ENCODE data around the gene TSPAN31.

GRCh38 chr12:57729321-57729844 is 15.5 kb upstream of the TSPAN31 start:
- TF ChIP-seq CTCF (conservative IDR thresholded peaks at IDR 0.05; ENCODE audit: low read depth, low read length) (no peak), EZH2phosphoT487 (IDR thresholded peaks at IDR 0.05; ENCODE audit: borderline replicate concordance, low read length) (no peak)

Data from PC-3 (cell line).